Left renal pelvis (tissue), 4 donors: ENCODE data around the gene GATM. TPM values are rescaled to one million over a fixed set of nuclear protein-coding genes. Genes with fewer than 3 reads are reported as not detected.
"Not testable (repeated sequence)": the region's sequence is repeated elsewhere in the genome, so short reads cannot be mapped to it uniquely, and the experiment has no call there.

Experiments used
- DNase-seq, 4 donors: peaks; one replicate each; pipeline ENCODE4 v3.0.0-alpha.2; 2013; ENCODE audit warnings: low read depth in 4 of 4, low spot score in 3 of 4
- polyA plus RNA-seq, 4 donors: library from polyadenylated mRNA; unstranded; fragments of 120-200 nt; gene quantifications; one replicate each; pipeline ENCODE4 v1.2.1, GENCODE V29; 2013; ENCODE audit not compliant: insufficient read length in 4 of 4

GATM gene
- polyA plus RNA-seq, 4 donors = 19.9 to 256 (median 191) TPM

DNA sequence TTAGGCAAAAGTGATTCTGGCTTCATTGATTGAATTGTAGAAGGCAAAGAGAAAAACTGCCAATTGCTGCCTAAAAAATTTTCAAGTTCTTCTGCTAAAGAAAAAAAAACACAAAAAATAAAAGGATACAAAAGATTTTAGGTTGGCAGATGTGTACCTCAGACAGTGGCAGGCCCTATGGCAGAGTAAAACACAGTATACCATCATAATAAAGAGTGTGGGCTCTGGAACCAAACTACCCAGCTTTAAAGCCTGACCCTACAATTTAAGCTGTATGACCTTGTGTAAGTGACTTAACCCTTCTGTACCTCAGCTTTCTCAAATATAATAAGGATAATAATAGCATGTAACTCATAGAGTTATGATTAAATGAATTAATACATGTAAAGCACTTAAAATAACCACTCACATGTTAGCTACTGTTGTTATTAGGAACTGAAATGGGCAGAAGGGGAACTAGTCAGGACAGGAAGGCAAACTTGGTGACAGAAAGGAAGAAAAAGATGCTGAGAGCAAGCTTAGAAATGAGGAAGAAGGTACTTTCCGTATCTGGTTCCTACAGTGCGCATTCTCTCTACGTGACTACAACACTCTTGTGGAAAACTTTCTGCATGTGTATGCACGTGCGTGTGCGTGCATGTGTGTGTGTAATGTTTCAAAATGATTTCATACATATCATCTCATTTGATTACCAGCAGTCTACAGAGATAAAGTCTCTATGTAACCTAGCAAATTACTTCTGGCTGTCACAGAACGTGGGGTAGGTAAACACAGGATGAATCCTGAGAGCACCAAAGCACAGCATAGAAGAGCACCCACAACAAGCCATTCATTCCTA, 13.6 kb upstream of the GATM start:
- DNase-seq = no peak

DNA sequence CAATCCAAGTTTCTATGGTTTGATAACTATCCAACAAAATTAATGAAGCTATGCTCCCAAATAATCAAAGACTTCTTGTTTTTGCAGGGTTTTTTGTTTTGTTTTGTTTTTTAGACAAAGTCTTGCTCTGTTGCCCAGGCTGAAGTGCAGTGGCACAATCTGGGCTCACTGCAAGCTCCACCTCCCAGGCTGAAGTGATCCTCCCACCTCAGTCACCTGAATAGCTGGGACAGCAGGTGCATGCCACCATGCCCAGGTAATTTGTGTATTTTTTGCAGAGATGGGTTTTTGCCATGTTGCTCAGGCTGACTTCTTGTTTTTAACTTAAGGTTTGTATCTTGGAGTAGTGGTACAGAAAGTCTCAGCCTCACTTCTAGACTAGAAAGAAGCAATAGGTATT, 11.0 kb upstream of the GATM start:
- no peak for DNase-seq

DNA sequence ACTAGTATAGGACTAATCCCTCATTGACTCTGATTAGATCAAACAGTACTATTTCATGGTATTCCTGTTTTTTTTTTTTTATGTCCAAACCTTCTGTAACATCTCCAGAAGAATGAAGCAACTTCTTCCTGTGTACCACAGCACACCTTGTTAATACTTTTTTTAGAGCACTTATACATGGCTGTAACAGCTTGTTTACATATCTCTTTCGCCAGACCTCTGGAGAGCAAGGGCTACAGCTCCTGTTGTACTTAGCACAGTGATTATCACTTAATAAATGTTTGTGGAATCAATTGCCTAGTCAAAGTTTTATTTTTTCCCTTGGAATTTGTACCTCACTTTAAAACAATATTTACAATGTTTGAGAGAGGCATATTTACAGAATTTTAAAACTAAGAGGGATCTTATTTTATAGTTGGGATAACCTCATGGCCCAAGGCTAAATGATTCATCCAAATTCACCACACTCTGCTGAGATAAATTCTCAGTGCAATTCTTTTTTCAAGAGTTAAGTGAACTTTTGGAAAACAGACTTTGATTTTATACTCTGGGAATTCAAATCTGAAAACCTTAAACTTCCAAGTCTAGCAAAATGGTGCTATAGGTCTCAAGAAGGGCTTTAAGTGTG, 9.2 kb upstream of the GATM start:
- no peak for DNase-seq

DNA sequence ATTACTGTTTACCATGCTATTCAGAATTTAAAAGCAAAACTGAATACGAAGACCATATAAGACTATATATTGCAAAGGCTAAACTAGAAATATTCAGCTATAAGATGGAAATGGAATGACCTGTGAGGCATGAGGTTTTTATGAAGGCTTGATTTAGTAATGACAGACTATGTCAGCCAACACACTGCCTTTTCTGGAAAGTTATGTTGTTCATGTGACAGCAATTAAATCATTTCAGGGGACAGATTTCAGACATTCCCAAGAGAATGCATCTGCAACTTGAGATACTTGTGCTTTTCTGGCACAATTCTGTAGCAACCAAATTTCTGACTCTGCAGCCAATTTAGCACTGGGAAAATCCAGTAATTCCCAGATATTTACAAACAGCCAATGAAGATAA, 8.6 kb upstream of the GATM start:
- DNase-seq = no peak

DNA sequence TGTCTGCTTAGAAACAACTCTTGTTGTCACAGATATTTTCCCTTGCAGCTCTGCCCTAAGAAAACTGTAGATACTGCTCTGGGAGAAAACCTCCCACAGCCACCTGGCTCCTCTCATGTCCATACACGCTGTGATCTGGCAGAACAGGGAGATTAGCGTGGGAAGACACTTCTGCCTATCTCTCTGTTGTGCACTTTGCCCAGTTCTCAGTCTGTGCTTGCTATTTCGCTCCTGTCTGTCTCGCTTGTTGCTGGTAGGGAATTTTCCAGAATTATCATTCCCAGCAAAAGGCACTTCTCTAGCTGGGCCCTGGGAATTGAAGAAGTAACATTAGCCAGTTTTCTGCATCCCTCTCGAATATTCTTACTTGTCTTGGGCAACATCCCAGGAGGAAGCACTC, 8.1 kb upstream of the GATM start:
- no peak for DNase-seq

DNA sequence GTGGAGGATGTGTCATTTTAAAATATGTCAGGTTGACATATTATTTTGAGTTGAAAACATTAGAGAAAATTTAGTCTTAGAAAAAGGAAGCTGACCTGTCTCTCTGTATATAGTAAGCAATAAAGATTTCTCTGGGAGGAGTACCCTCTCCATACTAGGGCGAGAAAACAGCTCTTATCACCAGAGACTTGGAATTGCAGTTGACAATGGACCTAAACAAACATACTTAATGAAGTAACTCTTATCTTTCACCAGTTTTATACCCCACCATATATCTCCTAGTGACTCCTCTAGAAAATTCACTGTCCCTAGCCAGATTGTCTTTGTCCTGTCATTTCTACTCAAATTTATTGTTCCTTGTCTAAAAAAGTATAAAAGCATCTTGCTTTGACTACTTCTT, 7.2 kb upstream of the GATM start:
- no peak for DNase-seq

DNA sequence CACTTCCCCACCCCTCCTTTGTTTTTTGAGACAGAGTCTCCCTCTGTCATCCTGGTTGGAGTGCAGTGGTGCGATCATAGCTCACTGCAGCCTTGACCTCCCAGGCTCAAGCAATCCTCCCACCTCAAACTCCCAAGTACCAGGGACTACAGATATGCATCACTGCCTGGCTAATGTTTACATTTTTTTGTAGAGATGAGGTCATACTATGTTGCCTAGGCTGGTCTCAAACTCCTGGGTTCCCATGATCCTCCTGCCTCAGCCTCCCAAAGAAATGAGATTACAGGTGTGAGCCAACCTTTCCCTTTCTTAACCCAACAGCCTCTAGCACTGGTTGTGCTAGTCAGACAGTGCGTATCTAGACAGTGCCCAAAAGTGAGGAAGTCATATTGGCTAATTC, 6.4 kb upstream of the GATM start:
- no peak for DNase-seq

DNA sequence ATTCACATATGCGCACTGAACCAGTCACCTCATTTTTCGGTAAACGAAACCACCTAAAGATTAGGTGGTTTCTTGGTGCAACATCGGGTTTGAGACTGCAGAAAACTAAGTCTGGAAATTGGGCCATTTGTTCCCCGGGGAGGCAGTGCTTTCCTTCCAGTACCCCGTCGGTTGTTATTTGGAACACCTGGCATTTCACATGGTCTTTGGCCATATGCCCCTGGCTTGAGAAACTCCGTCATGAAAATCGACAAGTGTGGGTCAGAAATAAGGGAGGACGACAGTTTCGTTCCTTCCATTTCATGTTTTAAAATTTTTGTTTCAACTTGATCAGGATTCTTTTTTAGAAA, 544 bp upstream of the GATM start:
- no peak for DNase-seq

DNA sequence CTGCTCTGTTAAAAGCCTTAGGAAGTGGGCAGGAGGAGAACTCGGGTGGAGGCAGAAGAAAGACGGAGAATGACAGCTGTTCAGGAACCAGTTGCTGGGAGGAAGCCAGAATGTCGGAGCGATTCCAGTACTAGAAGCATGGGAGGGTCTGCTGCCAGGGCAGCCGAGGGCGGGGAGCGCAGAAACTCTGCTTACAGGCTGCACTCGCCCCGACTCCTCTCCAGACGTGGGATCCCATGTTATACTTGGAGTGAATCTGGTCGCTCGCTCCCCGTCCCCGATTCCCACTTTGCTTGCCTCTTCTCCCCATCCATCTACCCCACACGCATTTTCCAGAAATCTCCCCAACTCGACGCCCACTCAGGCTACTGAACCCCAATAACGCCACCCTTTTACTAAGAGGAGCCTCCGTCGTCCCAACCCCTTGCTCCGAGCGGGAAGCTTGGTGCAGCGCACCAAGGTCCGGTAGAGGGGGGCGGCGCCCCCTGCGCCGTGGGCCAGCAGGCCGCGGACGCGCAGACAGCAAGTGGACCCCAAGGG, 665 bp downstream of the GATM start:
- no peak for DNase-seq

DNA sequence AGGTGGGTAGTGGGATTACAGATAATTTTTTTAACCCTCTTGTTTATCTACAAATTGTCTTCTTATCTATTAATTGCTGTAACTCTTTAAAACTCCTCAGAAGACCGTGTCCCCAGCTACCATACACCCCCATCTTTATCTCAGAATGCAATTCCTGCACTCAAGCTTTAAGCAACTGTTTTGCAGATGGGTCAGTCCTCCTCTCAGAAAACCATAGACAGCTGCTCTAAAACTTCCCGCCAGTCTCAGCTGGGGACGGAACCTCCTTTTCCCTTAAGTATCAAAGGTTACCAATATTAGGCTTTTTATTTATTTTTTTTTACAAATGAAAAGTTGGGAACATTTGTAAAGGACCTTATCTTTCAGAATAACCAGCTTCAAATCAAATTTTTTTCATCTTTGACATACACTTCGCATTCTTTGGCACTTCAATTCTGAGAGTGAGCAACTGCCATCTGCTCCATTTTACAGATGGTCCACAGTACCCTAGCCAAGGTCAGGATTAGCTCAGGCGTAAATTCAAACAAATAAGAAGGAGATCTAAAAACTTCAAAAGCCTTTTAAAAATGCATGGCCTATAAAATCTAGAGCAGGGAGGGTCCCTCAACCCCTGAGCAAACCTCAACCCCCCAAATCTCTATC, 1.3 kb downstream of the GATM start:
- no peak for DNase-seq

DNA sequence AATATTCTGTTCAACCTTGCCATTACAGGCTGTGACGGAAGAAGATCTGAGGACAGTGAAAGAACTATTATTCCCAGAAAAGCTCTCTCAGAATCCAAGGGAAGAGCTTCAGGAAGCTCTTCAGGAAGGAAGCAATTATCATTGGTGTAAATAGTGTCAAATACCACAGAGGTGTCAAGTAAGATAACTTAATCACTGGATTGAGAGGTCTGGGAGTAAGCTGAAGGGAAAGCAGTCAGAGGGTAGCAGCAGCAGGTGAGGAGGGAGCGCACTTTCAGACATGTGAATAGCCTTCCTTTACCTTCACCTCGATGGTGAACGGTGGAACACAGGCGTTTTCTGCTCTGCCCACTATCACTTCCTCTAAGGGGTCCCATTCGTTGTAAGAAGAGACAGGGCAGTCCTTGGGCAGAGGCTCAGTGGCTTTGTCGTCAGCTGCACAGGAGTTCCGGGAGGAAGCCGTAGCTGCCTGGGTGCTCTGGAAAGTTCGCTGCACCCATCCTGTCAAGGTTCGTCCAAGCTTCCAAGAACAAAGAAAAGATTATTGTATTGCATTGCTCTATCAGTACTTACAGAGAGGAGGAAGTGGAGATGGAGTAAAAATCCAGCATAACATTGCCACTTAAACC, 1.9 kb downstream of the GATM start:
- DNase-seq = no peak

DNA sequence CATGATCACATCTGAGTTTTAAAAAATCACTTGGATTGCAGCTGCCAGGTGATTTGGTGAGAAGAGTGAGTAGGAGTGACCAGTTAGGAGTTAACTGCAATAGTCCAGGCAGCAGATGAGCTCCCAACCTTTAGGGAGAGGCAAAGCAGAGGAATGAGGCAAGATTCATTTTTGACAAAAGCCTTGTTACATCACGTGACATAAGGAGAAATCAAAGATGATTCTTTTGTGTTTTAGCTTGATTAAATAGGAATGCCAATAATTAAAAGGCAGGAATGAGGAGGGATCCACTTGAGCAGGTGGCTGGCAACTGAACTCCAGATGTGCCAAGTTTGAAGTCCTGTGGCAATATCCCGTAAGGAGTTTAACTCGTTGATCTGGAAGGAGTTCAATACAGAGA, 2.5 kb downstream of the GATM start:
- DNase-seq = no peak

DNA sequence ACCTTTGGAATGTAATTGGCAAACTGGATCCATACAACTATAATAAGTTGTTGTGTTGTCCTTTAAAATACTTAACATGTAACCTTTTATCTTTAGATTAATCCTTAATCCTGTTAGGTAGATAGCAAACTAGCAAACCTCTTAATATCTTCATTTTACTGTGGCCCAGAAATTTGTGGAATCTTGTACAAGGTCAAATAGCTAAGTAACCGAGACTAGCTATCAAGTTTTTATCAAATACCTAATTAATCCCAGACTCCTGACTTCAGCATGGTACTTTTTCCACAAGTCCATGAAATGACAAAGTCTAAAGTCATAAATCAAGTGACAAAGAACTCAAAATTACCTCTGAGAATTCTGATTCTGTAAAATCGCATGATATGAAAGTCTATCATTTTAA, 4.4 kb downstream of the GATM start:
- no peak for DNase-seq

DNA sequence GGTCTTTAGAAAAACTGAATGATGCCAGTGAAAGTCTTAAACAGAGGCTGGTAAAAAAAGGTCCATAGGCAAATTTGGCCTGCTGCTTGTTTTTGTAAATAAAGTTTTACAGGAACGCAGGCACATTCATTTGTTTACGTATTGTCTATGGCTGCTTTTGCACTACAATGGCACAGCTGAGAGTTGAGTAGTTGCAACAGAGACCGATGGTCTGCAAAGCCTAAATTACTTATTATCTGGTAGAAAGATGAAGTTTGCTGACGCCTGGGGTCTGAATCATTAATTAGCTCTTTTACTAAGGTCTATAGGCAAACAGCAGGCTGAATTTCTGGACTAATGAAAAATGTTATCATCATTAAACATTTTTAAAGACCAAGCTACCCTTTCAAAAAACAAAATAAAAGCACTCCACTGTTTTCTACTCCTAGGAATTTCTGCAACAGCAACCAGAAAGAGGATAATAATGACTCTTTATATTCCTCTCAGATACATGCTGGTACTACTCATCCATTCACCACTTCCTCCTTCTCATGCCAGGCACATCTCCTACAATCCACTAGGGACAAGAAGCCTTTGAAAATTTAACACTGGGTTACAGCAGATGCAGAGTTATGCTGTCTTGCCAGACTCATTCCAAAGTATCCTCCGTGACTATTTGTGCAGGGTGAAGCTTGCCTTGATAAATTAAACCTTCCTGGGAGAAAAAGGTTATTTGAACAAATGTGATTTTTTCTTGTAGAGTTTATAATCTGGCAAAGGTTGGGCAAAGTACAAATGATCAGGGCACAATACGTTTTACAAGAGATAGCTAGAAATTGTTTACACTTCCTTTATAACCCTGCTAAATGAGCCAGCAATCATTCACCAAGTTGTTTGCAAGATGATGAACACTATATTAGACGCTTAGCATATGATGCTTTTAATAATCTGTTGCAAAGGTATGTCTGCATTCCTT, 6.0 kb downstream of the GATM start:
- DNase-seq = no peak

DNA sequence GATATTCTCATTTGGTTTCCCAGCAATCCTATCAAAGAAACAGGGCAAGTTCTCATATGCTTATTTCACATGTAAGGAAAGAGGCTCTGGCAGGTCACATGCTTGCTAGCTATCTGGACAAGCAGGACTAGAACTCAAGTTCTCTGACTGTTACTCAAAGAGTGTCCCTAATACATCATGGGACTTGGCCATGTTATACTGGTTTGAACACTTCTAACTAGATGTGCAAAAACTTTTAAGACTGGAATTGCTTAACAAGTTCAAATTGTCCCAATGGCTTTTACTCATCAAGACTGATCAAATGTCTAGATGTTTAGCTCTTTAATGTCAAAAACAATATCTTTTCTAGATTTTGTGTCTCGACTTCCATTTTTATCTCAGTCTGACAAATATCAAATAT, 6.8 kb downstream of the GATM start:
- DNase-seq = no peak

DNA sequence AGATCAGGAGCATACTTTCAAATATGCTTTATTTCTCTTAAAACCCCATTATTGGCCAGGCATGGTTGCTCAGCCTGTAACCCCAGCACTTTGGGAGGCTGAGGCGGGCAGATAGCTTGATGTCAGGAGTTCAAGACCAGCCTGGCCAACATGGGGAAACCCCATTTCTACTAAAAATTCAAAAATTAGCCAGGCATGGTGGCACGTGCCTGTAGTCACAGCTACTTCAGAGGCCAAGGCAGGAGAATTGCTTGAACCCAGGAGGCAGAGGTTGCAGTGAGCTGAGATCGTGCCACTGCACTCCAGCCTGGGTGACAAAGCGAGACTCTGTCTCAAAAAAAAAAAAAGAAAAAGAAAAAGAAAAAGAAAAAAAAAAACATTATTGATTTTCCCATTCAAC, 8.3 kb downstream of the GATM start:
- DNase-seq = not testable (repeated sequence)

DNA sequence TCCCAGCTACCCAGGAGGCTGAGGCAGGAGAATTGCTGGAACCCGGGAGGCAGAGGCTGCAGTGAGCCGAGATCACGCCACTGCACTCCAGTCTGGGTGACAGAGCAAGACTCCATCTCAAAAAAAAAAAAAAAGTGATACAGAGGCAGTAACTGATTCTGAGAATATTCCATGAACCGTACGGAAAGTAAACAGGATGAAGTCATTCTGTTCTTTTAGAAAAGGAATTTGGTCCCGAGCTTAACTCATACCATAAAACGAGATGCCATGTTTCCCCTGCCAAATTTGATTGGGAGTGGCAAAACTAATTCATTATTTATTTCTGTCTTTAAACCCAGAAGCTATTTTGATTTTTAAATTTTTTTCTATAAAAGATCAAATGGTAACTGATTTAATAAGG, 11.1 kb downstream of the GATM start:
- DNase-seq = not testable (repeated sequence)

DNA sequence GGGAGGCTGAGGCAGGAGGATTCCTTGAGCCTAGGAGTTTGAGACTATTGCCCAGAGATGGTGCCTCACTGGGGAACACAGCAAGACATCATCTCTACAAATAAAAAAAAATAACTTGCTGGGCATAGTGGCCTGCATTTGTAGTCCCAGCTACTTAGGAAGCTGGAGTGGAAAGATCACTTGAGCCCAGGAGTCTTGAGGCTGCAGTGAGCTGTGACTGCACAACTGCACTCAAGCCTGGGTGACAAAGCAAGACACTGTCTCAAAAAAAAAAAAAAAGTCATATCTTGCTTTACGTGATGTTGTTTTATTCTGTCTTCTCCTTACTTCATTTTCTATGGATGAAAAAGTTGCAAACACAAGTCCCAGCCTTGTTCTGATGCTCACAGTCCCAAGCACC, 14.1 kb downstream of the GATM start:
- no peak for DNase-seq

DNA sequence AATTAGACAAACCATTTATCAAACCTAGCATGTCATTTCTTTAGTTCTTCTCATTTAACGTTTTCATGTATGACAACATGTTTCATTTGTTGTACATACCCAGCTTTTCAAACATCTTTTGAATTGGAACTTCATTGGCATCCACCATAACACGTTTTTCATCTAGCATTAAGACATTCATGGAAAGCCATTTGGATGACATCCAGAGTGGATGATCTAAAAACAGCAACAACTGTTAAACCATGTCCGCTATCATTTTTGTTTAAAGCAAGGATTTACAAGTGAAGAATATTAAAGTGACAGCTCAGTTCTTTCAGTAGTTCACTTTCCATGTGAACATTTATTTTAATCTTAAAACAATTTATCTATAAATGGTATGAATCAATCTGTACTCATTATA, 14.5 kb downstream of the GATM start:
- no peak for DNase-seq

DNA sequence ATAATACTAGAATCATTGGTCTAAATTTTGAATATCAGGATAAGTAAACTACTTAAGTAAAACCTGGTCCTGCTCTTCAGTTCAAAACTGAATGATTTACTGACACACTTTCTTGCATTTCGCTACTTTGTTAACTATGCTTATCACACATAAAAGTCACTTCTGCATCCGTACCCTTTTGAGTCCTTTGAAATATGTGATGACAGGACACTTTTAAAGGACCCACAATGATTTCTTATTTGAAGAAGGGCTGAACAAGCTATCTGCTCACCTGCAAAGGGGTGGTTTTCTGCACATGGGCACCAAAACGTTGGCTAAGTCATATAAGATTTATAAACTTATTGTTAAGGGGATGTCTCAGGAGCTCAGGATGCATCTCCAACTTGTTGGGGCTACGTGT, 15.0 kb downstream of the GATM start:
- DNase-seq = no peak
